ENCODE data around the gene SIRT2.
"Not testable (repeated sequence)": the region's sequence is repeated elsewhere in the genome, so short reads cannot be mapped to it uniquely, and the experiment has no call there.

The SIRT2 gene

DNA sequence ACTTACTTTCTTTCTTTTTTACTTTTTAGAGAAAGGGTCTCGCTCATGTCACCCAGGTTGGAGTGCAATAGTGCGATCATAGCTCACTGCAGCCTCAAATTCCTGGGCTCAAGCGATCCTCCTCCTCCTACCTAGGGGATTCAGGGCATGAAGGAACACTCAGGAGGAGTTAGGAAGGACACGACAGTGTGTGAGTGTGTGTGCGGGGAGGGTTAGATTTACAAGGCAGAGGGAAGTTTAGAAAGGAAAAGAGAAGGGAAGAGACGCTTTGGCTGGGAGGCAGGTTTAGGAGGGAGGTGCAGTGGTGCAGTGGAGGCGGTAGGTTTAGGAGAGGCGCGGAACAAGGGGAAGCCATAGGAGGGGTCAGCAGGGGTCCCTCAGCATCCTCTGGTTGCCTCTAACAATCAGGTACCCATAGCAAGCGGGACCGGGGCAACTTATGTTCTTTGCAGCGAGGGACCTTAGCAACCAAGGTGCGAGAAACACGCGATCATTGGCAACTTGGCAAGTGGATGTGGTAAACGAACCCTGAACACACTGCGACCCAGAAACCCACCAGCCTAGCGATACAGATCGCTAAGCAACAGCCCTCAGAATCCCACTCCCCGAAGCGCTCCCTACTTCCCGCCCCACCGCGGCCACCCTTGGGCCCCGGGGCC, 501 bp downstream of the SIRT2 start:
- no peak for DNase-seq (ENCODE audit: low read depth in 2 of 2)

- no peak for DNase-seq (ENCODE audit: low read depth in 2 of 2)
Observed at GRCh38 chr19:38894968-38895367, 4.5 kb downstream of the SIRT2 start.

DNA sequence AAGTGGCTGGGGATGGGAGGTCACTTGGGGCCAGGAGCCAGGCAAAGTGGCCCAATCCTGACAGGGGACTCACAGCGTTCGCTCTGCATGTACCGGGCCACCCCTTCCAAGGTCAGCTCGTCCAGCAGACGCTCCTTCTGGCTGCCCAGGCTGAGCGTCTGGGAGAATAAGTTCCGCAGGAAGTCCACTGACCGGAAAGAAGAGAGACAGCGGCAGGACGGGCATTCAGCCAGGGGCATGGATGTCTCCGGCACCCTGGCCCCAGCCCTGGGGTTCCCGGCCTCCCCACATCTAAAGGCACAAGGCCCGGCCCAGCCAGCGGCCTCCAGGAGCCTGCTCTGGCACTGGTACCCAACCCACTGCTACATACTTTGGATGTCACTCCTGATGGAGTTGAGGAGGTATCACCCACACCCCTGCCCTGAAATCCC, 6.1 kb downstream of the SIRT2 start:
- DNase-seq (ENCODE audit: low read depth in 2 of 2): no peak

GRCh38 chr19:38892841-38893240, 6.6 kb downstream of the SIRT2 start:
- no peak for DNase-seq (ENCODE audit: low read depth in 2 of 2)

GRCh38 chr19:38891771-38892170, 7.6 kb downstream of the SIRT2 start:
- no peak for DNase-seq (ENCODE audit: low read depth in 2 of 2)

- no peak for DNase-seq (ENCODE audit: low read depth in 2 of 2)
Observed at GRCh38 chr19:38890686-38891085, 8.7 kb downstream of the SIRT2 start.

GRCh38 chr19:38889803-38890202, 9.6 kb downstream of the SIRT2 start:
- DNase-seq (ENCODE audit: low read depth in 2 of 2): no peak

GRCh38 chr19:38888876-38889275, 10.5 kb downstream of the SIRT2 start:
- DNase-seq (ENCODE audit: low read depth in 2 of 2): no peak

GRCh38 chr19:38884691-38885090, 14.7 kb downstream of the SIRT2 start:
- DNase-seq (ENCODE audit: low read depth in 2 of 2): not testable (repeated sequence)

GRCh38 chr19:38883286-38883685, 16.1 kb downstream of the SIRT2 start:
- no peak for DNase-seq (ENCODE audit: low read depth in 2 of 2)

DNA sequence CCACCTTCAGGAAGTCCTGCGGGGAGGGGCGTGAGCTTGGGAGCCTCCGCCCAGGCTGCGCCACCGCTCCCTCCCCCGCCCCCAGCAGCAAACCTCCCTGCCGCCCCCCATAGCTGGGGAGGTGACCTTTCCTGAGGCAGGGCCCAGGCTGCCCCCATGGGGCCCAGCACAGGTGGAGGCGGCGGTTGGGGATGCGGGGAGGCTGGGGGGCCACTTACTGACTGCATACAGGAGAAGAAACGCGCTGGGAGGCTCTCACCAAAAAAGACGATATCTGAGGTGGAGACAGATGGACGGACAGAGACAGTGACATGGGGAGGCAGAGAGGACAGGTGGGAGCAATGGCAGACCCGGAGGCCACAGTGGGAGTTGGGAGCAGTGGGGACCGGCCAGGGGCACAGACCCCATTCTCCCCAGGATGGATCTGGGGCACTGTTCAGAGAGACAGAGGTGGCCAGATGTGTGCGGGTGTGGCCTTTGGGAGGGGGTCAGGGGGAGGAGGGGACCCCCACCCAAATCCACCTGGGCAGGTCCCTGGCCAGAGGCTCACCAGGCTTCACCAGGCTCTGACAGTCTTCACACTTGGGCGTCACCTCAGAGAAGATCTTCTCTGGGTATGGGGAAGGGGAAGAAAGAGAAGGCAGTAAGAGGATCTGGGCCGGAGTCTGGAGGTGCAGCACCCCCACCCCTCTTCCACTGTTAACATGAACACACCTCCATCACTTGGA, 18.4 kb downstream of the SIRT2 start:
- no peak for DNase-seq (ENCODE audit: low read depth in 2 of 2)

GRCh38 chr19:38880076-38880881, 19.1 kb downstream of the SIRT2 start:
- no peak for DNase-seq (ENCODE audit: low read depth in 2 of 2)

- DNase-seq (ENCODE audit: low read depth in 2 of 2): no peak
Observed at GRCh38 chr19:38879400-38879751, 20.0 kb downstream of the SIRT2 start.

DNA sequence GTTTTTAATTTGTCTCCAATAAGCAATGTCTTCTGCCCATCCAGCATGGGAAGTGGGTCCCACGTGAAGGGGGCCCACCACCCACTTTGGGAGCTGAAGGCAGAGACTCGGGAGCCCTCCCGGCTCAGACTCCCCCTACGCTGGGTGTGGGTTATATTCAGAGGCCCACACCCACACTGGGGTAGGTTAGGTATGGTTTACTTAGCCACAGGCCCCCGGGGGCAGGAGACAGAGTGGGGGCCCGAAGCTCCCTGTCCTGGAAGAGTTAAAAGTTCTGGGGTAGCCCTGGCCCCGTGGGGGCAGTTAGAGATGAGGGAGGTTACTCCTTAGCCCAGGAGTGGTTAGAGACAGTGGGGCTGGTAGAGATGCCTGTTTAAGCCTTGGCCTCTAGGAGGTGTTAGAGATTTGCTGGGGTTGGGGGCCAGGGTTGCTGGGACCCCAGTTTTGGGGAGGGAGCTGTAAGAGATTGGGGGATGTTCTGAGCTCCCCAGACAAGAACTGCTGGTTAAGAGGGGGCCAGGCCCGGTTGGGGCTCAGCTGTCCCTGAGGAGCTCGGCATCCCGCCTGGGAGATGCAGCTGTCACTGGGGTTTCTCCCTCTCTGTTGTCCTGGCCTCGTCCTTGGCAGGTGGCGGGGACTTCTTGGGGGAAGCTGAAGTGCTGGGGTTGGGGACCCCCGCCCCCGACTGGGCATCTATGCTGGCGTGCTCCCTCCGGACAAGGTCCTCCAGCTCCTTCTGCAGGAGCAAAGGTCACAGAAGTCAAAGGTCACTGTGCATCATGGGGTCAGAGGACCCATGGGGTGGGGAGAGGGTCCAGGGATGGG, 20.6 kb downstream of the SIRT2 start:
- DNase-seq (ENCODE audit: low read depth in 2 of 2): no peak

- DNase-seq (ENCODE audit: low read depth in 2 of 2): peak; percentile 34 to 43
Observed at GRCh38 chr19:38877781-38878574, 21.4 kb downstream of the SIRT2 start, which contains the start of gene RINL. Gene RINL (minus strand): TSS chr19:38878275. CDS start chr19:38876742, 1,533 bp downstream.

- no peak for DNase-seq (ENCODE audit: low read depth in 2 of 2)
Observed at GRCh38 chr19:38875656-38876395, 23.6 kb downstream of the SIRT2 start.

GRCh38 chr19:38873400-38873799, 26.0 kb downstream of the SIRT2 start:
- not testable (repeated sequence) for DNase-seq (ENCODE audit: low read depth in 2 of 2)

GRCh38 chr19:38870612-38871011, 28.8 kb downstream of the SIRT2 start:
- DNase-seq (ENCODE audit: low read depth in 2 of 2): no peak

GRCh38 chr19:38869836-38870607, 29.4 kb downstream of the SIRT2 start:
- peak; percentile 80 to 84 for DNase-seq (ENCODE audit: low read depth in 2 of 2)

Measured in stimulated activated CD8-positive, alpha-beta memory T cell treated with anti-CD3 and anti-CD28 coated beads, Interleukin-7, amount 100 ng/mL, for 1 hour (primary cell).